Measurements from ENCODE around the gene ATP4A.

Gene ATP4A

DNA sequence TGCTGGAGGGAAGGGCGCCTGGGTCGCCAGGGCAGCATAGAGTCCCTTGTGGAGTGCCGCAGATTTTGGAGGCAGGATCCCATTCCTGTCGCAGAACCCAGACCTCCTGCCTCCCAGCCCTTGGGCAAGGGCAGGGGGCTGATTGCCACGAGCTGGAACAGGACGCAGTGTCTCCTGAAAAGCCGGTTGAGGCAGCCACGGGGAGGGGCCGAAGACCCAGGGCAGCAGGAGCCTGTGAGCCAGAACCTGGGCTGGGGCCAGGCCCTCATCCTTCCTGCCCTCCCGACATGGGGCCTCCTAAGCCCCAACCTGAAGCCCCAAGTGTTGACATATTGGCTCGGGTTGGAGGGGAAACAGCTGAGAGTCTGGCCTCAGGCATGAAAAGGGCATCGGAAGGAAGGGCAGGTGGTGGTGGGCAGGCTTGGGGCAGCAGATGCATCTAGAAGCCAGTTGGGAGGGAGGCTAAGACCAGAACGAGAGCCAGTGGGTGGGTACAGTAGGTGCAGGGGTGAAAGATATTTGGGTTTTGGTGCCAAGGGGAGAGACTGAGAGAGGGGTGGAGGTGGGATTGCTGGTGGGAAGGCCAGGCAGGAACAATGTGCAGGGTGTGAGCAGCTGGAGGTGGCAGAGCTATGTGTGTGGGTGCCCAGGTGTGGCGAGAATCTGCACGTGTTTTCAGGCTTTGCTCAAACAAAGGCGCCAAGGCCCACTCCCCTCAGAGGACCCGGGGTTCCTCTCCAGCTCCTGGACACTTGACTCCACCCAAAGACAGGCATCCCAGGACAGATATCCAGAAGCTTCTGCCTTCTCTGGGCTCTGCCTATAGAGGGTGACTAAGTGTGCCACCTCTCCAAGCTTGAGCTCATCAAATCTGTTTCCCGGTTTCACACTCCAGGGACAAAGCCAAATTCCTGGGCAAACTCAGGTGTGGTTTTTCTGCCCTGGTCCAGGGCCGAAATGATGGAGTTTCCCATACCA is 33.9 kb downstream of the ATP4A start:
- in situ Hi-C loops (cut with MboI; ENCODE audit: low sequenced_read_pairs): no loop called here

DNA sequence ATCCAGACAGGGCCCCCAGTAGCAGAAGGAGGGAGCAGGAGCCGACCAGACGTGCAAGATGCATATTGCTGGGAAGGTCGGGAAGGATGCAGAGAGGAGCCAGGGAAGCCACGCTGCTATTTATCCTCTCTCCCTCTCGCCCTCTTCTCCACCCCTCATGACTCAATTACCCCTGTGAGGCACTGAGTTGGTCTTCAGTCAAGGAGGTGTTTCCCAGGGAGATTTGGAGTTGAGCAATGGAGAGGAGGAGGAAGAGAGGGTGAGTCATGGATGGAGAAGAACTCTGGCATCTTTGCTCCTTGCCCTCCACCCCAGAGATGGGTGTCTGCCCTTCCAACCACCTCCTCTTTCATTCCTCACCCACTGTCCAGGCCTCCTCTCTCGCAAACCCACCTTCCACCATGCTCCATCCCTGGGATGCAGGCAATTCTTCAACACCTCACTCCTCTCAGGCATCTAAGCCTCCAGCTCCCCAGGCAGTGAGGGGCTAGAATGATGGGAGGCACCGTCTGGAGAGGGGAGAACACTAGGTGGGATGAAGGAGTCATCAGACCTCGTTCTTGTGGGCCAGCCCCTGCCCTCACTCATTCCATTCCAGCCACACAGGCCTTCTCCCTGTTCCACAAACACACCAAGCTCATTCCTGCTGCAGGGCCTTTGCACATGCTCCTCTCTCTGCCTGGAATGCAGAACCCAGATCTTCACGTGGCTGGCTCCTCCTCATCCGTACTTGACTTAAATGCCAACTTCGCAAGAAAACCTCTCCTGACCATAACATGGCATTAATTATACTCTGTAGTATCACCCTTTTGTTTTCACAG is 35.0 kb downstream of the ATP4A start, which contains the start of gene SBSN:
Gene SBSN (minus strand): TSS at position 94 of the 821 bp plus-strand sequence. CDS start 30 bp downstream, at position 64.
- in situ Hi-C loops (cut with MboI; ENCODE audit: low sequenced_read_pairs): no loop called here

DNA sequence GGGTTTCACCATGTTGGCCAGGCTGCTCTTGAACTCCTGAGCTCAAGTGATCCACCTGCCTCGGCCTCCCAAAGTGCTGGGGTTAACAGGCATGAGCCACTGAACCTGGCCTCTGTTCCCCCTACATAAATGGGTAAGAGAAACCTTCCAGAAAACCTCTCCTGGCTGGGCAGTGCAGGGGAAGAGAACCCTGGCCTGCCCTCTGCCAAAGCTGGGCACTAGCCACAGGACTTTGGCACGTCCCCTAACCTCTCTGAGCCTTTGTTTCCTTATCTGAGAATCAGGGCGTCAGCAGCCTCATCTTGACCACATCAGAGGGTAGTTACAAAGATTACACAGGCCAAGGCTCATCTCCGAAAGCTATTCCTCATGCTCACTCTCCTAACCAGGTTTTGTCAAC is 37.6 kb downstream of the ATP4A start:
- in situ Hi-C loops (cut with MboI; ENCODE audit: low sequenced_read_pairs): no loop called here

DNA sequence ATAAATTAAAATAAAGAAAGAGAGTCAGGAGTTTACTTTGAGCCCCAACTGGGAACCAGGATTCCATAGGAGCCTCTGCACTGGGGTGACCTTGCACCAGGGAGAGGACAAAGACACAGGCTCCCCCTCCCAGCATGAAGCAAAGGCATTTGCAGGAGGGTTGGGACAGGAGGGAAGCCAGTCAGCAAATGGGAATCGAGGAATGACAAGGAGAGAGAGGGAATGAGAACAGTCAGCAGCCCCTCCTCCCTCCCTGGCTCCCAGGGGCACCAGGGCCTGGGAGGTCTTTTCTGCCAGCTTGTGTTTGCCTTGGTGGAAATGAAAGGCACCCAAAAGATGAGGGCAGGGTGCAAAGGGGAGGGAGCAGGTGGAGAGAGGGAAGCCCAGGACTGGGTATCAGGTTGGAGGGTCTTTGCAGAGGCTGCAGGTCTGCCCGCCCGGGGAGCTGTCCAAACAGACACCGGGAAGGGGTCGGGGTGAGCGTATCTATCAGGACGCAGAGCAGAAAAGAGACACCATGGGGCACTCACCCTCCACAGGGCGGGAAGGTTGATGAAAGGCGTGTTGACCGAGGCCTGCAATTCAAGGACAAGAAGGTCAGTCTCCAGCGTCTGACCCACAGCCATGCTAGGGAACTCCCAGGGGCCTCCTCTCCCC is 39.1 kb downstream of the ATP4A start:
- in situ Hi-C loops (cut with MboI; ENCODE audit: low sequenced_read_pairs): no loop called here

DNA sequence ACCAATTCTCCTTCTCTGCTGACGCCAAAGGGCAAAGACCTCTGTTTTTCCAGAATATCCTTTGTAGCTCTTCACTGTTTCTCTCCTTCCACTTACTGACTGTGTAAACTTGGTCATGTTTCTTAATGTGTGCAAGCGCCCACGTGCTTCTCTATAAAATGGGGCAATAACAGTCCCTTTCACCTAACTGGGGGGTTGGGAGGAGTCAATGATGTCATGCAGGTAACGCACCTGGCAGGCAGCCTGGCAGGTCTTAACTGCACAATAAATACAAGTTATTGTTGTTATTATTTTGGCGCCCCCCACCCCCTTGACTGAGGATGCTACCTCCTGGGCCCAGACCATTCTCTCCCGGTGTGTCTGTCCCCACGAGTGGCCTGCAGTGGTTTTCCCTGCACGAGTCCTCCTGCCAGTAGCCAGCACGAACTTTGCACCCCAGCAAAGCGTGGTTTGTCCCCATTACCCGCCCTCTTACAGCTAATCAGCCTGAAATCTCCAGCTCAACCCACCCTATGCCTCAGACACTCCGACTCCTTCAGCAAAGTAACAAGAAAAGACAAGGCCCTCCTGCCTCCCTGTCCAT is 40.6 kb downstream of the ATP4A start:
- in situ Hi-C loops (cut with MboI; ENCODE audit: low sequenced_read_pairs): no loop called here

DNA sequence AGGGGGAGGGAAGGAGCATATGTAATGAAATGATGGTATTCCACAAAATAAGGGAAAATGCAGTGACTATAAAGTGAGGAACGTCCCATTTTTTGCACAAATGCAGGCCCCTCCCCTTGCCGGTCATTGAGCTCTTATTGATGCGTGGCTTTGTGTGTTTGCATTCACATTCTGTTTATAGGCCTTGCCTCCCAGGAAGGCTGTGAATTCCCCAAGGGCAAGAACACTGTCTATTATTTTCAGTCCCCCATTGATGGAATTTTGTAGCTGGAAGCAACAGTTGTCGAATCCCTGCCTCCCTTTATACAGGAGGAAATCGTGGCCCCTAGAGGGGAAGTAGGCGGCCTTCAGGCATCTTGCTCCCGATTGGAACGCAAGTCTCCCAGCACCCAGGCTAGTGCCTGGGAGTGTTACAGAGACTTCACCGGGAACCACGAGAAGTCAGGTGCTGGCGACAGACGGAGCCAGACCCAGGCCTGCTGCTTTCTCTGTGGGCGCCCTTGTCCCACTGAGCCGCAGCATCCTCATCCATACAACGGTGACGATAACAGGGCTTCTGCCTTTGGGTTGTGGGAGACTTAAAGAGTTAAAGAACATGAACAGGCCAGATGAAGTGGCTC is 42.2 kb downstream of the ATP4A start:
- in situ Hi-C loops (cut with MboI; ENCODE audit: low sequenced_read_pairs): no loop called here

DNA sequence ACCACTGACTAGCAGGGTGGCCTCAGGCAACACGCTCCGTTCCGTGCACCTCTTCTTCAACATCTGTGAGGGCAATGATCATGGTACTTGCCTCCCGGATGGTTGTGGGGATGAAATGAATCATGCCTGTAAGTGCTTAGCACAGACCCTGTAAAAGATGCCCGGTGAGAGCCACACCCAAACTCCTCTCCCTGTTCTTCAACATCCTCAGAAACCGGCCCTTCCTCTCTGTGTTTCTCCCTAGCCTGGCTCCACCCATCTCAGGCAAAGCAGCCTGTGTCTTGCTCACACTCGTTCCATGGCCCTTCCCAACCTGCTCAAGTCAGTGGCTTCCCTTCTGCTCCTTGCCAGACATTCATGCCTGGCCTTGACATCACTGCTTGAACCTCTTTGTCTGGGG is 44.2 kb downstream of the ATP4A start:
- in situ Hi-C loops (cut with MboI; ENCODE audit: low sequenced_read_pairs): no loop called here

DNA sequence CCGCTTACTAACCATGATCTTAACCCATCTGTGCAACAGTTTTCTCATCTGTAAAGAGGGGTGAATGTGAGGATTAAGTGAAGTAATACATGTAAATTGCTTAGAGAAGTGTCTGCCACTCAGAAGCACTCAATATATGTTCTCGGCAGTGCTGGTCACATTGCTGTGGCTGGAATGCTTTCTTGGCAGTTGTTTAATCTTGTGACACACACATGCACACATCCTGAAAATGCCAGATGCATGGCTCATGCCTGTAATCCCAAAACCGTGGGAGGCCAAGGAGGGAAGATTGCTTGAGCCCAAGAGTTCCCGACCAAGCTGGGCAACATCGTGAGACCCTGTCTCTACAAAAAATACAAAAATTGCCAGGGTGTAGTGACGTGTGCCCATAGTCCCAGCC is 45.1 kb downstream of the ATP4A start:
- in situ Hi-C loops (cut with MboI; ENCODE audit: low sequenced_read_pairs): no loop called here

DNA sequence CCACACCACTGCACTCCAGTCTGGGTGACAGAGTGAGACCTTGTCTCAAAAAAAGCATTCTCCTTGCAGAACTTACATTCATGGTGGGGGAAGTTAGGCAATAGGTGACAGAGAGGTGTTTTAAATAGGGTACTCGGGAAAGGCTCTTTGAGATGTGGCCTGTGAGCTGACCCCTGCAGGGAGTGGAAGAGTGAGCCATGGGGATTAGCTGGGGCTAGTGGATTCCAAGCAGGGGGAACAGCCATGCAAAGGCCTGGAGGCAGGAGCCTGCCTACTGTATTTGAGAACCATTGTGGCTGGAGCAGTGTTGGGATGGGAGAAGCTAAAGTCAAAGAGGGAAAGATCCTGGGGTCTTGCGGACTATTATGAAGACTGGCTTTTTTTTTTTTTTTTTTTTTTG is 46.1 kb downstream of the ATP4A start:
- in situ Hi-C loops (cut with MboI; ENCODE audit: low sequenced_read_pairs): no loop called here

DNA sequence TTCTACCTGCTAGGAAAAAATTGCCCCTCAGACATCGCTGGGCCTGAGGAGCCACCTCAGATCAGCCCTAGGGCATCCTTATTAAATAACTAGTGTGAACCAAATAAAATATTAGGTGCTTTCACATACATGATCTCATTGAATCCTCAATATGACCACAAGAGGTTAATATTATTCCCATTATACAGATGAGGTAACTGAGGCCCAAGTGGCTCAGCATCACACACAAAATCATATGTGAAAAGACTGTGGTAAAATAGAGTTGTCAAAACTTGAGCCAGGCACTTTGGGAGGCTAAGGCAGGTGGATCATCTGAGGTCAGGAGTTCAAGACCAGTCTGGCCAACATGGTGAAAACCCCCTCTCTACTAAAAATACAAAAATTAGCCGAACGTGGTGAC is 47.1 kb downstream of the ATP4A start:
- in situ Hi-C loops (cut with MboI; ENCODE audit: low sequenced_read_pairs): no loop called here

DNA sequence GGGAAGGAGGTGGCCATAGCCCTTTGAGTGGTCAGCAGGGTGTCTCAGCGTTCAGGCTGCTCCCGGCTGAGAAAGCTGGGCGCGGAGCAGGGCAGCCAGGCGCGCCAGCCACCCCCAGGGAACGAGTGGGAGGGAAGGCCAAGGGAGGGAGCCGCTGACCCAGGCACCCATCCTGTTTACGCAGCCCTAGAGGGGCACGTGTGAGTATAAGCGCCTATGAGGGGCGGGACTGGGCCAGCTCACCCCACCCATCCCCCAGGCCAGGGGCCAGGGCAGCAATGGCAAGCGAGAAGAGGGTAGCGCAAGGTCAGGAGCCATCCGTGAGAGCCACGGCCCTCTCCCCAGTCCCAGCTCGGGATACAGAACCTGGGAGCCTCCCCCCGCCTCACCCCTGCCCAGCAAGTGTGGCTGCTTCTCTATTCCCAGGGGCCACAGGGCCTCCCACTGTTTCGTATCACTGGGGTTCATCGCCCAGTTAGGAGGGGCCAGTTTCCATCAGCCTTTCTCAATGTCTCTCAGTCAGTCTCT is 49.1 kb downstream of the ATP4A start:
- in situ Hi-C loops (cut with MboI; ENCODE audit: low sequenced_read_pairs): no loop called here

DNA sequence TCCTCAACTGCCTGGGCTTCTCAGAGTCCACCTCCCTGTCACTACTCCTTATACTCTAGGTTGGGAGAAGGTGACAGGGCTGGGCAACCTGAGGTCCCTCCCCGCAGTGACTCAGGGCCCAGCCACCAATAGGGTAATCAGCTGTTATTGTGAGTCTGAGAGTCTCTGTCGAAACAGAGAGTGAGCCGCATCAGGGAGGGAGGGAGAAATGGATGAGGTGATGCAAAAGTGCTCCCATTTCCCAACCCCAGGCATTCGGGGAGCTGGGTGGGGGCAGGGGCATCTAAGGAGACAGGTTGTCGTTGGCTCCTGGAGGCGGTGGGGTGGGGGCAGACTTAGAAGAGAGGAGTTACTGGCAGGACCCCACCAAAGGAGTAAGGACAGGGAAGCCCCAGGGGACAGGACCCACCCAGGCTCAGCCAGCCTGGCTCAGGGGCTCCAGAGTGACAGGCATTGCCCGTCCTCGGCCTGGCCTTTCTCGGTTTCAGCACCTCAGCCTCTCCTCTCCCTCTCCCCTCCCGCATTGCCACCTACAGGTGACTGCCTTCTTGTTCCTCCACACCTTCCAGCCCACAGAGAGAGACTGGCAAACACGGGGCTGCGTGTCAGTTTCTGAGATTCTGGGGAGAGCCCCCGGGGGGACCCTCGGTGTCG is 49.7 kb downstream of the ATP4A start, which contains the start of gene DMKN:
Gene DMKN (minus strand): TSS at position 22 of the 654 bp plus-strand sequence. CDS start 174 bp downstream, outside the sequence.
- in situ Hi-C loops (cut with MboI; ENCODE audit: low sequenced_read_pairs): no loop called here

DNA sequence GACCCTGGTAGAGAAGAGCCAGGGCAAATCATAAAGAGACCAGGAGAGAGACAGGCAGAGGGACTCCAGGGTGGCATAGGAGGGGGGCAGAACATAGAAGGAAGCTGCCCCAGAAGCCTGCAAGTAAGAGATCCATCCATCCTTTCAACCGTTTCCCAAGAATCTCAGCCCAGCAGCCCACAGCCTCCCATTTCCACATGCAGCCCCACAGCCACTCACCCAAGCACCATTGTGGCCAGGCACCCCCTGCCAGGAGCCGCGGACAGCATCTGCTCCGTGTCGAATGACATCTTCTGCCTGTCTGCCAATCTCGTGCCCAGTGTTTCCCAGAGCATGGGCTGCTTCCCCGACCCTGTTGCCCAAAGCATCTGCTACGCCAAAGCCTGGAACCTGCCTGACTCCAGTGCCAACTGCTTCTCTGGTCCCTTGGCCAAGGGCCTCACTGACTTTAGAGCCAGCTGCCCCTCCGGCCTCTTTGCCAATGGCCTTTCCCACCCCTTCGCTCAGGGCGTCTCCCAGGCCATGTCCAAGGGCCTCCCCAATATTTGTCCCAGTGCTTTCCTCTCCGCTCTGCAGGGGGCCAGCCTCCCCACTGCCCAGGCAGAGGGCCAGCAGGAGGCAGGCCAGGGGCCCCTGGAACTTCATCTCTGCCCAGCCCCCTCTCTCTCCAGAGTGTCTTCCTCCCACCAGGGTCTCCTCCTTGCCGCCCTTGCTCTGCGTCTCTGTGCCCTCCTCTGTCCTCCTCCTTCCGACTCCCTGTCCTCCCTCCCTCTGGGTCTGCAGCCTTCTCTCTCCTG is 50.4 kb downstream of the ATP4A start:
- in situ Hi-C loops (cut with MboI; ENCODE audit: low sequenced_read_pairs): no loop called here

DNA sequence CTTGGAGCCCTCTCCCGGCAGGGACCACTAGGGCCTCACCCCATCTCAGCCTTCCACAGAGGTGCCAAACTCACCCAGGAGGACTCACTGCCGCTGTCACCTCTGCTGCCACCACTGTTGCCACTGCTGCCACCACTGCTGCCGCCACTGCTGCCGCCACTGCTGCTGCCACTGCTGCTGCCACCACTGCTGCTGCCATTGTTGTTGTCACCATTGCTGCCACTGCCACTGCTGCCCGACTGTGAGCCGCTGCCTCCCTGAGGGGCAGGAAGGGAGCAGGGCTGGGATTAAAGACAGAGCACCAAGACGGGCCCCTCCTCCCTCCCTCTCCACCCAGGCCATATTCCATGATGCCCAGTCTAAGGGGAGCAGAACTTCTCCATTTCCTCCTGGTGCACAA is 52.1 kb downstream of the ATP4A start:
- in situ Hi-C loops (cut with MboI; ENCODE audit: low sequenced_read_pairs): no loop called here

DNA sequence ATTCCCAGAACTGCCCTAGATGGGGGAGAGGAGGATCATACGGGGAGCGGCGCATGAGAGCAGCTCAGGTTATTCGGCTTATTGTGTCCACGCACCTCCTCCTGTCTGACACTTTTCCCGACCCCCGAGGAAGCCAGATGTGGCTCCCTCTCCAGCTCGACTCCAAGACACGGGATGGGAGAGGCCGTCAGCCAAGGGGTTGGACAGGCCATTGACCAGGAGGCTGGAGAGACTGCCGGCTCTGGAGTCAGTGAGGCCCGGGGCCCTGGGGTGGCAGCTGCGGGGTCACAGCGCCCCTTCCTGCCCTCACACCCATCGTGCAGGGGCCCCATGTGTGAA is 52.9 kb downstream of the ATP4A start:
- in situ Hi-C loops (cut with MboI; ENCODE audit: low sequenced_read_pairs): no loop called here

DNA sequence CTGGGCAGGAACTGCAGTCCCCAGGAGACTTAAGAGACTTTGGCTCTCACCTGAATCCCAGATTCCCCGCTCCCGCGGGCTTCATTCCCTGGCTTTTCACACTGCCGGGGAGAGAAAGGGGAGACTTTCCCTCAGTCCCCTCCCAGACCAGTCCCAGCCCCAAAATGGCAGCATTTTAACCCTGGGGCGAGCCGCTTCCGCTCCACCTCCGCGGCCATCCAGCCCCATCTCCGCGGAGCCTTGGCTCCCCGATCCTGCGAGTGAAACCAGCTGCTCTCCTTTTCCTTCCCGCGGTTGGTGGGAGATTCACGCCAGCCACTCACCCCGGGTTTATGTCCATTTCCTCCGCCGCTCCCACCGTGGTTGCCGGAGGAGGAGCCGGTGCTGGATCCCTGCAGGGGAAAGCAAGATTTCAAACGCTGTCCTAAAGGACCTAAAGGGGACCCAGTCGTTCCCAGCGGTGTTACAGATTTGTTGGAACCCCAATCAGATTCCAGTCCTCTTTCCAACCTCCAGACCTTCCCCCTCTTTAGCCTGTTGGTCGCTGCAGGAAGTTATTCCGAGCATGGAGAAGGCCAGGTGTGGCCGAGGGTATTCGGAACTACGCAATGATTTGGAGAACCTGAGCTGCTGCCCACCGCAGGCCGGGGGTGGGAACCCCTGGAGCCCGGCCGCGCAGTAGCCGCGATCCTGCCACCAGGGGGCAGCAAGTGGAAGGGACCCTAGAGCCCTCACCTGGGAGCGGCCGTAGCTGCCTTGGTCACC is 53.4 kb downstream of the ATP4A start:
- in situ Hi-C loops (cut with MboI; ENCODE audit: low sequenced_read_pairs): no loop called here

DNA sequence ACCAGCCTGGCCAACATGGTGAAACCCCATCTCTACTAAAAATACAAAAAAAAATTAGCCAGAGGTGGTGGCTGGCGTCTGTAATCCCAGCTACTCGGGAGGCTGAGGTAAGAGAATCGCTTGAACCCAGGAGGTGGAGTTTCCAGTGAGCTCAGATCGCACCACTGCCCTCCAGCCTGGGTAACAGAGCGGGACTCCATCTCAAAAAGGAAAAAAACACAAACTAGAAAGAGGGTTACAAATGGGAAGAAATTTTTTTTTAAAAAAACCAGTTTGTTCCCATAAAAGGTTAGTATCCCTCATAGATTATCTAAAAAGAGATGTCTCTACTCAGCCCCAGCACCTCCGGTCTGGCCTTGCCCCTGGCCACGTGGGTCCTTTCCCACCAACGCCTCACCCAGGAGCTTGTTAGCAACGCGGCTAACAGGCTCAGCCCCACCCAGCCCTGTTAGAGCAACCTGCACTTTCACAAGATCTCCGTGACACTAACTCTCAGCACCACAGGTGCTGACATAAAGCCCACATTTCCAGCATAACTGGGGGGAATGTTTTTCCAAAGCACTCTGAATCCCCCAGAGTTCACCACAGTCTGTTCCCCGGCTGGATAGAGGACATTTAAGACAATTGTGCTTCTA is 54.3 kb downstream of the ATP4A start:
- in situ Hi-C loops (cut with MboI; ENCODE audit: low sequenced_read_pairs): no loop called here

DNA sequence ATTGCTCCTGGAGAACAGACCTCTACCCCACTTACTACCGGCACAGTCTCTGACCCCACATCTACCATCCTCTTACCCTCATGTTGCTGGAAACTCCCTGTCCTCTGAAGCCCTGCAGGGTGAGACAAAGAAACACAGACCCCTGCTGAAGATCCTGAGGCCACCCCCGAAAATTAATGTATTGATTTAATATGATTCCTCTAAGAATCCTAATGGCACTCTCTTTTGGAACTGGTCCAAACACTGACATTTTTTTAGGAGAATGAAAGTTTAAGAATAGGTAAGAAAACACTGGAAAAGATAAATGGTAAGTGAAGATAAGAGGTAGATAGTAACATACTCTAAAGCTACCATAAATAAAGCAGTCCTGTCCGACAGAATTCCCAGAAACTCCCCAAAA is 55.3 kb downstream of the ATP4A start:
- in situ Hi-C loops (cut with MboI; ENCODE audit: low sequenced_read_pairs): no loop called here
